Activated T-cell treated with anti-CD3 and anti-CD28 coated beads, Interleukin-2, amount 50 U/mL, for 1 hour (primary cell): ENCODE results near the gene DUX4.
"Not testable (repeated sequence)": the region's sequence is repeated elsewhere in the genome, so short reads cannot be mapped to it uniquely, and the experiment has no call there.

ENCODE experiments used
- DNase-seq: peaks from one replicate; pipeline ENCODE4 v3.0.0-alpha.2; 2020

Gene DUX4

GRCh38 chr4:190173428-190173827 lies at the start of gene DUX4:
Gene DUX4 (plus strand): TSS chr4:190173774. CDS start chr4:190173774, 0 bp downstream.
- DNase-seq = not testable (repeated sequence)

- DNase-seq = not testable (repeated sequence)
Observed at GRCh38 chr4:190175436-190175835, 1.9 kb downstream of the DUX4 start.

DNA sequence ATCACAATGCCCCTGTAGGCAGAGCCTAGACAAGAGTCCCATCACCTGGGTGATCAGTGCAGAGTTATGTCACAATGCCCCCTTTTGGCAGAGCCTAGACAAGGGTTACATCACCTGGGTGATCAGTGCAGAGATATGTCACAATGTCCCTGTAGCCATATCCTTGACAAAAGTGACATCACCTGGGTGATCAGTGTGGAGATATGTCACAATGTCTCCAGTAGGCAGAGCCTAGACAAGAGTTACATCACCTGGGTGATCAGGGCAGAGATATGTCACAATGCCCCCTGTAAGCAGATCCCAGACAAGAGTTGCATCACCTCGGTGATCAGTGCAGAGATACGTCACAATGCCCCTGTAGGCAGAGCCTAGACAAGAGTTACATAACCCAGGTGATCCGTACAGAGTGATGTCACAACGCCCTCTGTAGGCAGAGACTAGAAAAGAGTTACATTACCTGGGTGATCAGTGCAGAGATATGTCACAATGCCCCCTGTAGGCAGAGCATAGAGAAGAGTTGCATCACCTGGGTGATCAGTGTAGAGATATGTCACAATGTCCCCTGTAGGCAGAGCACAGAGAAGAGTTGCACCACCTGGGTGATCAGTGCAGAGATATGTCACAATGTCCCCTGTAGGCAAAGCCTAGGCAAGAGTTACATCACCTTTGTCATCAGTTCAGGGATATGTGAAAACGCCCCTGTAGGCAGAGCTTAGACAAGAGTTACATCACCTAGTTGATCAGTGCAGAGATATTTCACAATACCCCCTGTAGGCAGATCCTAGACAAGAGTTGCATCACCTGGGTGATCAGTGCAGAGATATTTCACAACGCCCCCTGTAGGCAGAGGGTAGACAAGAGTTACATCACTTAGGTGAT lies 4.4 kb downstream of the DUX4 start:
- not testable (repeated sequence) for DNase-seq

DNA sequence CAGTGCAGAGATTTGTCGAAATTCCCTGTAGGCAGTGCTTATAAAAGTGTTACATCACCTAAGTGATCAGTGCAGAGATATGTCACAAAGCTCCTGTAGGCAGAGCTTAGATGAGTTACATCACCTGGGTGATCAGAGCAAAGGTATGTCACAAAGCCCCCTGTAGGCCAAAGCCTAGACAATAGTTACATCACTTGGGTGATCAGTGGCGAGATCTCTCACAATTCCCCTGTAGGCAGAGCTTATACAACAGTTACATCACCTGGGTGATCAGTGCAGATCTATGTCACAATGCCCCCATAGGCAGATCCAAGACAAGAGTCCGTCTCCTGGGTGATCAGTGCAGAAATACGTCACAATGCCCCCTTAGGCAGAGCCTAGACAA lies 5.0 kb downstream of the DUX4 start:
- DNase-seq = not testable (repeated sequence)

DNA sequence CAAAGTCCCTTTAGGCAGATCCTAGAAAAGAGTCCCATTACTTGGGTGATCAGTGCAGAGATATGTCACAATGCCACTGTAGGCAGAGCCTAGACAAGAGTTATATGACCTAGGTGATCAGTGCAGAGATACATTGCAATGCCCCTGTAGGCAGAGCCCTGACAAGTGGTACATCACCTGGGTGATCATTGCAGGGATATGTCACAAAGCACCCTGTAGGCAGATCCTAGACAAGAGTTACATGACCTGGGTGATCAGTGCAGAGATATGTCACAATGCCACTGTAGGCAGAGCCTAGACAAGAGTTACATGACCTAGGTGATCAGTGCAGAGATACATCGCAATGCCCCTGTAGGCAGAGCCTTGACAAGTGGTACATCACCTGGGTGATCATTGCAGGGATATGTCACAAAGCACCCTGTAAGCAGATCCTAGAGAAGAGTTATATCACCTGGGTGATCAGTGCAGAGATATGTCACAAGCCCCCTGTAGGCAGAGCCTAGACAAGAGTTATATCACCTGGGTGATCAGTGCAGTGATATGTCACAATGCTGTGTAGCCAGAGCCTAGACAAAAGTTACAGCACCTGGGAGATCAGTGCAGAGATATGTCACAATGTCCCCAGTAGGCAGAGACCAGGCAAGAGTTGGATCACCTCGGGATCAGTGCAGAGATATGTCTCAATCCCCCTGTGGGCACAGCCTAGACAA lies 5.6 kb downstream of the DUX4 start:
- not testable (repeated sequence) for DNase-seq

GRCh38 chr4:190179740-190180094 lies 6.1 kb downstream of the DUX4 start:
- DNase-seq = not testable (repeated sequence)

DNA sequence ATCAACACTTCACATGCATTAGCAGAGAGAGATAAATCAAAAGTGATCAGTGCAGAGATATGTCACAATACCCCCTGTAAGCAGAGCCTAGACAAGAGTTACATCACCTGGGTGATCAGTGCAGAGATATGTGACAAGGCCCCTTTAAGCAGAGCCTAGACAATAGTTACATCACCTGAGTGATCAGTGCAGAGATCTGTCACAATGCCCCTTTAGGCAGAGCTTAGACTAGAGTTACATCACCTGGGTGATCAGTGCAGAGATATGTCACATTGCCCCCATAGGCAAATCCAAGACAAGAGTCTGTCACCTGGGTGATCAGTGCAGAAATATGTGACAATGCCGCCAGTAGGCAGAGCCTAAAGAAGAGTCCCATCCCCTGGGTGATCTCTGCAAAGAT lies 7.4 kb downstream of the DUX4 start:
- not testable (repeated sequence) for DNase-seq

DNA sequence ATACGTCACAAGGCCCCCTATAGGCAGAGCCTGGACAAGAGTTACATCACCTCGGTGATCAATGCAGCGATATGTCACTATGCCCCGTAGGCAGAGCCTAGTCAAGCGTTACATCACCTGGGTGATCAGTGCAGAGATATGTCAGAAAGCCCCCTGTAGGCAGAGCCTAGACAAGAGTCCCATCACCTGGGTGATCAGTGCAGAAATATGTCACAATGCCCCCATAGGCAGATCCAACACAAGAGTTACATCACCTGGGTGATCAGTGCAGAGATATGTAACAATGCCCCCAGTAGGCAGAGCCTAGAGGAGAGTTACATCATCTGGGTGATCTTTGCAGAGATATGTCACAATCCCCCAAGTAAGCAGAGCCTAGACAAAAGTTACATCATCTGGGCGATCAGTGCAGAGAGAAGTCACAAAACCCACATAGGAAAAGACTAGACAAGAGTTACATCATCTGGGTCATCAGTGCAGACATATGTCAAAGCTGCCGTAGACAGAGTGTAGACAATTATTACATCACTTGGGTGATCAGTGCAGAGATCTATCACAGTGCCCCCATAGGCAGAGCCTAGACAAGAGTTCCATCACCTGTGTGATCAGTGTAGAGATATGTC lies 8.0 kb downstream of the DUX4 start:
- not testable (repeated sequence) for DNase-seq

GRCh38 chr4:190203510-190203909 lies 29.9 kb downstream of the DUX4 start:
- not testable (repeated sequence) for DNase-seq
